ENCODE data around the gene TMEM74B.
"Not testable (repeated sequence)": the region's sequence is repeated elsewhere in the genome, so short reads cannot be mapped to it uniquely, and the experiment has no call there.

TMEM74B gene

DNA sequence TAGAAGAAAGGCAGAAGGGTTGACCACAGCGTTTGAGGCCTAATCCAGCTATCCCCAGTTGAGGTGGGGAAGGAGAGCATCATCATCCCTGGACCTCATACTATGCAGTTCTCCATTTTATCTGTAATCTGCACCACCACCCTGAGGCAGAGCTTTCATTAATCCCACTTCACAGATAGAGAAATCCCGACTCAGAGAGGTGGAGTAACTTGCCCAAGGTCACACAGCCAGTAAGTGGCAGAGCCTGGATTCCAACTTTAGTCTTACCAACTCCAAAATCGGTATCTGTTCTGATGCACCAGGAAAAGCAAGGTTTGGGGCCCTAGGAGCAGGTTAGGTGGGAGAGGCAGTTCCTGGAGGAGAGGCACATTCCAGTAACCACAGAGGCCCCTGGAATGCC, 6.7 kb downstream of the TMEM74B start:
- no peak for DNase-seq

DNA sequence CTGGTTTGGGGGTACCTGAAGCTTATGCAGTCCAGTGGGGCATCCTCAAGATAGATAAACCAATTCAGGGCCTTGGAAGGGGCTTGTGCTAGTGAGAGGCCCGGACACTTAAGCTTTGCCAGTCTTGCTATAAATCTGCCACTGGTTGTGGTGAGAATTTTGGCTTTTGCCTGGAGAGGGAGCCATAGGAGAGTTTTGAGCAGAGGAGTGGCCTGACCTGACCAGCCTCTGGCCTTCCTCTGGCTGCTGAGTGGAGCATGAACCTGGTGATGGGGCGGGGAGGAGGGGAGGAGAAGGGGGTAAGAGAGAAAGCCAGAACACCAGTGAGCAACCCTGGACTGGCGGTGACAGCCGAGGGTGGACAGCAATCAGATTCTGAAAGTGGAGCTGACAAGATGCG, 7.1 kb downstream of the TMEM74B start:
- no peak for DNase-seq

DNA sequence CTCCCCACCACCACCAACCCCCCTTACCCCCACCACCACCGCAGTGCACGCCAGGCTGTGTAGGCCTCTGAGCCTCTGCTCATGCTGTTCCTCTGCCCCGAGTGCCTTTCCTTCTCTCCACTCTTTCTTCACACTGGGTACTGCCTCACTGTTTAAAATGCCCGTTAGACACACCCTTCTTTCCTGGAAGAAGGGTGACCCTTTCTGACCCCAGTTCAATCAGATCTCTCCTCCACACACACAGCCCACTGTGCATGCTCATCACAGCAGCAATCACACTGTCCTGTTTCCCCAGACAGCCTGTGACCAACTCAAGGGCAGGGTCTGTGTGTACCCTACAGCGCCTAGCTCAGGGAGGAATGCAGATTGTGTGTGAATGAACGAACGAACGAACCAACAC, 10.0 kb downstream of the TMEM74B start:
- no peak for DNase-seq

DNA sequence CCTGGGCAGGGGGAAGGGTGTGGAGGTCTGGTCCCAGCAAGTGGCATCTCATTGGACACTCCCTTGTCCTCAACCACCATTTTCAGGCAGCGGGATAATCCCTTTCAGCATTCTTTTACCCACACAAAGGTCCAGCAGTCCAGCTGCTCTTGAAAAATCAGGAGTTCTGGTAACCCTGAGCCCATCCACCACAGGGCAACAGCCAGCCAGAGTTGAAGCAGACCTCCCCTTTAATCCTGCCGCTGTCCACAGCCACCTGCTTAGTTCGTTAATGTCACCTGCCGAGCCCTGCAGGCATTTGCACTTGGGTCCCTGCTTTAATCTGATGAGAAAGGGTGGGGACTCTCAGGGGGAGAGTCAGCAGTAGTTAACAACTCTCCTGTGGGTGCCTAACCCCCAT, 11.1 kb downstream of the TMEM74B start:
- DNase-seq: no peak

DNA sequence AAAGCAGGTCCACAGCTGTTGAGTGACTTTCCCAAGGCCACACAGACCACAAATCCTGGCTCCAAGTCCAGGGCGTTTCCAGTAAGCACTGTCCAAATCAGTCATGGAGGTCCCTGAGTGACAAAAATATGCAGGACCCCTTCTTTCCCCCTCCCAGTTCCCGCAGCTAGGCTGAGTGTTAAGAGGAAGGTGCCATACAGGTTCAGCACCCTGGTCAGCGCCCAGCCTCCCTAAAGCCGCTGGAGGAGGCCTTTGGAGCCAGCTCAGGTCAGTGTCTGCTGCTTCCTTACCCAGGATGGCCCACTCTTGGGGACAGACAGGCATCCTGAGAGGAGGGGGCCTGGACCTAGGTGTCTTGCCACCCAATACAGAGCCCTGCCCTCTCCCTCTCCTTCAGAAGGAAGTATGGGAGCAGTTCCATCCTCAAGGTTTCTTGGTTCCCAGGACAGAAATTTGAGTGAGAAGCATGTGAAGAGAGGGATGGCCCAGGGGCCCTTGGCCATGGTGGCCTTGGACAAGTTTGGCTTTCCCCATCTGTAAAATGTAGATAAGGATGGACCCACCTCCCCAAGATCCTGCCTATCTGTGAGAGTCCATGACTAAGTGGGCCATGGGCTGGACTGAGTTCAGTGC, 13.2 kb downstream of the TMEM74B start:
- no peak for DNase-seq

DNA sequence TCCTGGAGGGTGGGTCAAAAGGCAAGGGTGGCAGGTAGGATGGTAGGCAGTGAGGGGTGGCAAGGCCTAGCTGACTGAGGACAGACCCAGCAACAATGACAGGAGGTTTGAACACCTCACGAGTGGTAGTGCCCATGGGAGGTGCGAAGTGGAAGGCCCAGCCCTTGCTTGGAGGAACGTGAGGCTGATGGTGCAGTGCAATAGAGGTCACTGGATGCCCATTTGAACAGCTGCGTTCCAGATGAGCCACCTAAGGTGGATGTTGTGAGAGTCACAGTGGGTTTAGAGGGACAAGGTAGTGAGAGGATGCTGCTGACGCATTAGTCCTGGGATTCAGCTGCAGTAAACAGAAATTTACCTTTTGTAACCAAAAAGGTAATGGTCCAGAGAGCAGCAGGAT, 15.6 kb downstream of the TMEM74B start:
- DNase-seq: no peak

DNA sequence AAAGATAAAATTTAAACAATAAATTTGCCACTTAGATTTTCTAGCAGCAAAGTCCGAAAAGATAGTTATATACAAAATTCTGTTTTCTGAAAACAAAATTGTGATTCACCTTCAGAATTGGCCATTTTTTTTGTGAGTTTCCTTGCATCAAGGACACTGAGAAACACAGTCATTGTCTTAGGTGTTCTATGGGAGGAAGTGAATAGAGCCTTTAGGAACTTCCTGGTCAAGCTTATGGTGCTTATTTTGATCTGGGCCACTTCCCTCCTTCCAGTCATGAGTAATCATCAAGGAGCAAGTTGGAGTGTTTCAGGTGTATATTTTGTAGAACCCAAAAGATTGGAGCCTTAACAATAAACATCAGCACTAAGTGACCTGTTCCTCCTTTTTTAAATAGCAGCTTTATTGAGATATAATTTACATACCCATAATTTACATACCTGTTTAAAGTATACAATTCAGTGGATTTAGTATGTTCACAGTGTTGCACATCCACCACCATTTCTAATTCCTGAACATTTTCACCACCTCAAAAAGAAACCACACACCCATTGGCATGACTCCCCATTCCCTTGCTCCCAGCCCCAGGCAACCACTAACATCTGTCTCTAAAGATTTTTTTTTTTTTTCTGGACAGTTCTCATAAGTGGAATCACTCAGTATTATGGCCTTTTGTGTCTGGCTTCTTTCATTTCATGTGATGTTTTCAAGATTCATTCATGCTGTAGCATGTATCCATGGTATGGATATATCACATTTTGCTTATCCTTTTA, 17.6 kb downstream of the TMEM74B start:
- no peak for DNase-seq

DNA sequence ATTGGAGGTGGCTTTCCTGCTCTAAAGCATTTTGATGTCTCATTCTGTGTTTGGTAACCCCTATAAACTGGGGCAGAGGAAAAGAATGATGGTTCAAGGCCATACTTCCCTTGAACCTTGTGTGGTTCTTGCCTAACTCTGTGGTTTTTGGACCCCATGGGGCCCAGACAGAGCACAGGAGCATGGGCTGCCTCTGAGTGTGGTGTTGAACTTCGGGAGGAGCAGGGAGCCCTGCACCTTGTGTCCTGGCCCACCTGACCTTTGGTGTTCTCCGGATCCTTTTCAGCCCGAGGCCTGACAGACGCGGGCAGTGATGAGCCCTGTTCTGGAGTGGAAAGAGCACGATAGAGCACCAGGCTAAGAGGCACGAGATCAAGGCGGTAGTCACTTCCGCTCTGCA, 18.8 kb downstream of the TMEM74B start:
- no peak for DNase-seq

DNA sequence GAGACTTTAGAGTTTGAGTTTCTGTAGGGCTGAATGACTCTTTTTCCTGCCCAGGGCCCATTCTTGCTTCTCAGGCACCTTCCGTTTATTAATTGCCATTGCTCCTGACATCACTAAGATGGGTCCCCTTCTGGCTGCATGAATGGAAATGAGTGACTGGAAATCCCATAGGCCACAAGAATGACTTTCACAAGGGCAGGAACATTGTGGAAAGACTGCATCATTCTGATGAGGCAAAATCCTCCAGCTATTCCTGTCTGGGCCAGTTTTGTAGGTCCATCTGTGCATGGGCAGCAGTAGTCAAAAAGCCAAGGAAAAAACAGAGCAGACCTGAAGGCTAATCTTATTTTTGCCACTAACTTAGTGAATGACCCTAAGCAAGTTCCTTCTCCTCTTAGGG, 19.3 kb downstream of the TMEM74B start:
- no peak for DNase-seq

DNA sequence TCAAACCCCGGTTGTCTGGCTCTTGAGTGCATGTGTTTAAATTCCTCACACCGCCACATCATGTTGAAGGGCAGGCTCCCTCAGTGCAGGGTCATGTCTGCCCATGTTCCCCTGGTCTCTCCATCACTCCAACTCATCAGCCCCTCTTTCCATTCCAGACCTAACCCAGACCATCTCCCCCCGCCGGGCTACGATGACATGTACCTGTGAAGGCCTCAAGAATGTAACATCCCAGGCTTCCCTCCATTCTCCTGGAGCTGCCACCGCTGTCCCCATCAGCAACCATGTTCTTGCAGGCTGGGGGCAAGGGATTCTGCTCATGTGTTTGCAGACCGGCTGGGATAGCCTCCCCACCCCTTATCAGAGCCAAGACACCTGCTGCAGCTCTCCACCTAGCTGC, 19.9 kb downstream of the TMEM74B start:
- no peak for DNase-seq

DNA sequence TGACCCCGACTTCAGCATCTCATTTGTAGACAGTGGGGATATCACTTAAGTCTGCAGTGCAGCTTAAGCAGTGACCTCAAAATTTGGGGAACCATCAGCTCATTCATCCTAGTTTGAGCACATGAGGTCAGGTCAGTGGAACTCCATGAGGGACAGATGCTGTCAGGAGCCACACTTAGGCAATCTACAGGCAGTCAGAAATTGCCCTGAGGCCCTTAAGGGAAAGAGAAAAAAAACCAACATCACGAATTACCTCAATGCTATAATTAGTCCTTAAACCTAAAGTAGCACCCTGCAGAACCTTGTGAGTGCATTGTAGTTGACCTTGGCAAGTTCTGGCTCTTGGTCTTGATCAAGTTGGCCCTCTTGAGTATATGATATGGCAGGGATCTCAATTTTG, 21.1 kb downstream of the TMEM74B start:
- DNase-seq: no peak

DNA sequence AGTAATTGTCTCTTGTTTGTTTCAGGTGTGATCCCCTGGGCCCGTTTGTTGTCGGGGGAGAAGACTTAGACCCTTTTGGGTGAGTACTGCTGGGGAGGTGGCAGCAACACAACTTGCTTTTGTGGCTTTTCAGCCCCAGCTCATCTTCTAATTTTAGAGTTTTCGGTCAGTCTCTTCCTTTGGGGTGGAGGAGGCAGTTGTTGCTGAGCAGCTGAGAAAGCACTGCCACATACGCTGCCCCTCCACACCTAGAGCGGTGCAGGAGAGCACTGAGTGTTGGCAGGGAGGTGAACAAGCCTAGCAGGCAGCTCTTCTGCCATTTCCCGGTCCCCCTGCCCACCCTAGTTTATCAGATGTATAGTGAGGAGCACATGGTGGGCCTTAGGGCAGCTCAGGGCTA, 21.7 kb downstream of the TMEM74B start:
- DNase-seq: no peak

DNA sequence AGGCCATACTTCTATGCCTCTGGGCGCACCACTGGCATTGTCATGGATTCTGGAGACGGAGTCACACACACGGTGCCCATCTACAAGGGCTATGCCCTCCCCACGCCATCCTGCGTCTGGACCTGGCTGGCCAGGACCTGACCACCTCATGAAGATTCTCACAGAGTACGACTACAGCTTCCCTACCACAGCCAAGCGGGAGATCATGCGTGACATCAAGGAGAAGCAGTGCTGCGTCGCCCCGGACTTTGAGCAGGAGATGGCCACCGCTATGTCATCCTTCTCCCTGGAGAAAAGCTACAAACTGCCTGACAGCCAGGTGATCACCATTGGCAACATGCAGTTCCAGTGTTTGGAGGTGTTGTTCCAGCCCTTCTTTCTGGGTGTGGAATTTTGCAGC, 23.8 kb downstream of the TMEM74B start:
- no peak for DNase-seq

DNA sequence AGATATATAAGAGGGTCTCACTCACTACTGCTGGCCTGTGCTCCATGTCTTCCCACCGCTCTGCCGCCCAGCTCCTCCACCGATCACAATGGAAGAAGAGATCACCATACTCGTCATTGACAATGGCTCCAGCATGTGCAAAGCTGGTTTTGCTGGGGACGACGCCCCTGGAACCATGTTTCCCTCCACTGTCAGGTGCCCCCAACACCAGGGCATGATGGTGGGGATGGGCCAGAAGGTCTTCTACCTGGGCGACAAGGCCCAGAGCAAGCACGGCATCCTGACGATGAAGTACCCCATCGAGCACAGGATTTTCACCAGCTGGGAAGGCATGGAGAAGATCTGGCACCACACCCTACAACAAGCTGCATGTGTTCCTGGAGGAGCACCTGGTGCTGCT, 24.3 kb downstream of the TMEM74B start:
- DNase-seq: no peak

DNA sequence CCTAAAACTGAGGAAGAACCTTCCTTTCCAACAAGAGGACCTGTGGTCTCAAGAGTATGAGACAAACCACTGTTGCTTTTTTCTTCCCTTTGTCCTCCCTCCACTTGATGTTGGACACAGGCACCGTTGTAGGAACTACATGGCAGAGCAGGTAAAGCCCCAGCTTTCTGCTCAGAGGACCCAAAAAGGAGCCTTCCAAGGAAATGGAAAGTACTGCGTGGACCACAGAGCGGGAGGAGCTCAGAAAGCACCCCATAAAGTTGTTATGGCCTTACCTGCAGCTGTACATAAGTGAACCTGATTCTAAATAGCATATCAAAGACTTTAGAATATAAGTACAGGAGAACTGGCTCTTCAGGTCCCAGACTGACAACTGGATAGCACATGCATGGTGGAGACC, 29.4 kb downstream of the TMEM74B start:
- no peak for DNase-seq

DNA sequence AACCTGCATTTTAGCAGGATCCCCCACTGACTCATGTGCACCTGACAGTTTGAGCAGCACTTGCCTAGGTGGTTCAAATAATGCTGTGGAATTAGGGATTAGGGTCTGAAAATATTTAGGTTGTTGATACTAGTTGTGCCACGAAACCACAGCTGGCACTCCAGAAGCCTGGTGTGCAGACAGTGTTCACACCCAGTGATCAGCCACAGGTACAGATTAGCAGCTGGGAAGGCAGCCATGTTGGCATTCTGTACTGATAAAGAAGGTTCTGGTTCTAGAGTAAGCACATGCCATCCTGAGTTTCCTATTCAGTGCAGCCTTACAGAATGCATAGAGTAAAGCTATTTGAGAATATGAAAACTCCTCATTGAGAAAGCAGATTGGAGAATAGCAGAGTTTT, 30.1 kb downstream of the TMEM74B start:
- no peak for DNase-seq

DNA sequence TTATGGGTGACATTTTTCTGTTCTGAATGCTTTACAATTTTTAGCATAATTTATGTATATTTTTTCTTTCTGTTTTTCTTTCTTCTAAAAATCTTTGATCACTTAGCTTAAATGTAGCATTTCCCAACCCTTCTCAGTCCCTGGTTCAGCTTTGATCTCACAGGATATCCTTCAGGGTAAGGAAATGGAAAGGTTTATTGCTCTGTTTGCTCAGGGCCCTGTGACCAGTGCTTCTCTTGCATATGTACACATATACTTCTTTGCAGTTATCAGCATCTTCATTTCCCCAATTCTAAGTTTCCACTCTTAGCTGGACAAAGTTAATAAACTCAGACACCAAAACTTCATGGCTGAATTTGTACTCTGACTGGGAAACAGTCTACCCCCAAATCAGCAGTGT, 30.6 kb downstream of the TMEM74B start:
- no peak for DNase-seq

DNA sequence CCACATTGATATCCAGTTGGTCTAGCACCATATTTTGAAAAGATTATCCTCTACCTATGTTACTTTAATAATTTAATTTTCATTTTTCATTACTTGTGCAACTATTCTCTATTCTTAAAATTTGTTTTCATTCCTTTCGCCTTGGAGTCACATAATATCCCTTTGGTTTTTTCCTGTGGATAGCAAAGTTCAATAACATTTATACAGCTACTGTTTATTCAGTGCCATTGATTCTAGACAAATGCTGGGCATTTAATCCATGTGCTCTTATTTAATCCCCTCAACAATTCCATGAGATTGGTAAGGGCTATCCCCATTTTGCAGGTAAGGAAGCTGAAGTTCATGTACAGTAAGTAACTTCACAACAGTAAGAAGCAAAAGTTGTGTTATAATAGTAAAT, 33.8 kb downstream of the TMEM74B start:
- no peak for DNase-seq

DNA sequence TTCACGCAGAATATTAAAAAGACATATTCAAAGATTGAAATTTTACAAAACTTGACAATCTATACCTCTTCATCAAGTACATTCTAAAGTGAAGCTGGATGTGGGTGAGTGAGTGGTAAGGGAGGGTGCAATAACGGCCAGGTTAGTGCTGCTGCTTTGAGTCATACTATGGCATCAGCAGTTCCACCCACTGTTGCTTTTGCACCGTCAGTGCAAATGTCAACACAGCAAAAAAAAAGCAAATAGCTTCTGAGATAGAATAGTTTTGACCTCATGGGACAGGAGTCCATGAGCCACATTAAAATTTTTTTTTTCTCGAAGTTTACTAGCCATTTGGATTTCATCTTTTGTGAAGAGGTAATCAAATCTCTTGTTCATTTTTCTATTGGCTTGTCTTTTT, 34.6 kb downstream of the TMEM74B start:
- DNase-seq: no peak

DNA sequence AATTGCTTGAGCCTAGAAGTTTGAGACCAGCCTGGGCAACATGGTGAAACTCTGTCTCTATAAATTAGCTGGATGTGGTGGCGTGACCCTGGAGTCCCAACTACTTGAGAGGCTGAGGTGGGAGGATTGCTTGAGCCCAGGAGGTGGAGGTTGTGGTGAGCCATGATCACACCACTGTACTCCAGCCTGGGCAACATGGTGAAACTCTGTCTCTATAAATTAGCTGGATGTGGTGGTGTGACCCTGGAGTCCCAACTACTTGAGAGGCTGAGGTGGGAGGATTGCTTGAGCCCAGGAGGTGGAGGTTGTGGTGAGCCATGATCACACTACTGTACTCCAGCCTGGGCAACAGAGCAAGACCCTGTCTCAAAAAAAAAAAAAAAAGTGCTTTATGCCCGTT, 35.0 kb downstream of the TMEM74B start:
- DNase-seq: not testable (repeated sequence)

DNA sequence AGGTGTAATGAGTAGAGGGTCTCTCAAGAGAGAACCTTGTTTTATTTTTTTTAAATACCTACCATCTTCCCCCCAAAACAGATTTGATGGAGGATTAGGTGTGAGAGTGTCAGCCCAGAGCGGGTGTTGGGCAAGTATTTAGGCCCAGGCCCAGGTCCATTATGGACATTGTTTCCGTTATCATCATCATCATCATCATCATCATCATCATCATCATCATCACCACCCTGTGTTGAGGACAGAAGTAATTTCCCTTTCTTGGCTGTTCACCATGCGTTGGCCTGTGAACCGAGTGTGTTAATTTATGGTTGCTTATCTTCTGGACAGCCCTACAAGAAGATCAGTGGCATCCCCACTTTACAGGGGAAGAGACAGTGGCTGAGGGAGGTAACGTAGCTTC, 37.8 kb downstream of the TMEM74B start:
- no peak for DNase-seq

DNA sequence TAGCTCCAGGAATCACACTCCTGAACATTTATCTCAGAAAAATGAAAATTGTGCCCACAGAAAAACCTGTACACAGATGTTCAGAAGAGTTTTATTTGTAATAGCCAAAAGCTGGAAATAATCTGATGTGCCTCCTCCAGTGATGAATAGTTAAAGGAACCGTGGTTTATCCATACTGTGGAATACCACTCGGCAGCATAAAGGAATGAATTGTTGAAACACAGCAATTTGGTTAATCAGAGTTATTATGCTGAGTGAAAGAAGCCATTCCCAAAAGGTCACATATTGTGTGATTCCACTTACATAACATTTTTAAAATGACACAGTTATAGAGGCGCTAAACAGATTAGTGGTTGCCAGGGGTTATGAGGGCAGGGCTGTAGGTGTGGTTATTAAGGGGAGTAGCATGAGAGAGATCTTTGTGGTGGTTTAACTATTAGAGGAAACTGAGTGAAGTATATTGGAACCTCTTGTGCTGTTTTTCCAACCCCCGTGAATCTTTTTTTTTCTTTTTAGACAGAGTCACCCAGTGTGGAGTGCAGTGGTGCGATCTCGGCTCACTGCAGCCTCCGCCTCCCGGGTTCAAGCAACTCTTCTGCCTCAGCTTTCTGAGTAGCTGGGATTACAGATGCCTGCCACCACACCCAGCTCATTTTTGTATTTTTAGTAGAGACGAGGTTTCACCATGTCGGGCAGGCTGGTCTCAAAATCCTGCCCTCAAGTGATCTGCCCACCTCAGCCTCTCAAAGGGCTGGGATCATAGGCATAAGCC, 40.2 kb downstream of the TMEM74B start:
- no peak for DNase-seq

DNA sequence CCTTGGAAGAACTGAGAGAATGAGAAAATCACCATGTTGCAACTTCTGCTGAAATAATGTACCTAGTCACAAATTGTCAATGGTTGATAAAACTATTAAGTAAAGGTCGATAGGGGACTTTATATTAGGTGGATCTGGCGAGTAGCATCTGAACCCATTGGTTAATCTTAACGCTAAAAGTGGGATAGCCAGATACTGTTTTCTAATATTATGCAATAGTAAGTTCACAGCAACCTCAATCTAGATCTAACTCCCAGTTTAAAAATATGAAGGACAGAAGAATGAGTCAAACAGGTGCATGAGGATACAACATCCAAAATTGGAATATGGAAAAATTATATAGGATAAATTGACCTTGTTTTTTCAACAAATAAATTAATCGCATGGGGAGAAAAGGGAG, 47.5 kb downstream of the TMEM74B start:
- DNase-seq: no peak

DNA sequence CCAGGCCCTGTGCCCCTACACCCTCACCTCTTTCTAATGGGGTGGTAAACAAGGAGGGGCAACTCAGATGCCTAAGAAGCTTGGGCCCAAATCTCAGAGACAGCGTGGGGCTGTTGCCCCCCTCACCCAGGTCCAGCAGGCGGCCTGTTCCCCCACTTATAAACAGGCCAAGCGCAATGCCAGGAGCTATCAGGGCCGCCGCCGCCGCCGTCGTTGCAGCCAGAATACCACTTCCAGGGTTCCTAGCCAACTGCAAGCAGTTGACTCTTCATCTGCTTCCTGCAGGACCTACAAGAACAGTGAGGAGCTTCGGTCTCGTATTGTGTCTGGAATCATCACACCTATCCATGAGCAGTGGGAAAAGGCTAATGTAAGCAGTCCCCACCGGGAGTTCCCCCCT, 49.9 kb downstream of the TMEM74B start:
- no peak for DNase-seq

Measured in T-helper 9 cell (primary cell).